Fibroblast of upper back skin (primary cell): ENCODE measurements around the gene GFM1.

ENCODE experiments used
- DNase-seq: peaks from one replicate; pipeline ENCODE4 v3.0.0-alpha.2; 2013

GFM1 gene

GRCh38 chr3:158644345-158644908 is at the start of gene GFM1:
TSS of gene GFM1 (plus strand) at chr3:158644527. CDS start at chr3:158644635, 108 bp downstream.
- DNase-seq, result peak; percentile 95

GRCh38 chr3:158600787-158601186 is 43.5 kb upstream of the GFM1 start:
- no peak for DNase-seq

- no peak for DNase-seq
These were observed 42.1 kb upstream of the GFM1 start for GRCh38 chr3:158602227-158602626.

- DNase-seq, result no peak
These were observed 26.1 kb upstream of the GFM1 start for GRCh38 chr3:158617982-158618875.

- no peak for DNase-seq
These were observed 18.4 kb upstream of the GFM1 start for GRCh38 chr3:158625881-158626280.

- no peak for DNase-seq
These were observed 12.3 kb upstream of the GFM1 start for GRCh38 chr3:158631981-158632380.

- DNase-seq, result no peak
These were observed 3.7 kb upstream of the GFM1 start for GRCh38 chr3:158640646-158641045.

GRCh38 chr3:158642005-158642404 is 2.3 kb upstream of the GFM1 start:
- no peak for DNase-seq

- DNase-seq, result no peak
These were observed 1.7 kb upstream of the GFM1 start for GRCh38 chr3:158642474-158643210.

- no peak for DNase-seq
These were observed 5.5 kb downstream of the GFM1 start for GRCh38 chr3:158649791-158650190.

GRCh38 chr3:158651192-158651591 is 6.9 kb downstream of the GFM1 start:
- DNase-seq, result no peak

- DNase-seq, result no peak
These were observed 8.1 kb downstream of the GFM1 start for GRCh38 chr3:158652463-158652862.

- DNase-seq, result no peak
These were observed 14.6 kb downstream of the GFM1 start for GRCh38 chr3:158658889-158659288.

- DNase-seq, result peak; percentile 74
These were observed 15.3 kb downstream of the GFM1 start for GRCh38 chr3:158659454-158660237.

- no peak for DNase-seq
These were observed 16.4 kb downstream of the GFM1 start for GRCh38 chr3:158660711-158661110.

GRCh38 chr3:158663246-158663645 is 18.9 kb downstream of the GFM1 start:
- DNase-seq, result no peak

- DNase-seq, result no peak
These were observed 19.5 kb downstream of the GFM1 start for GRCh38 chr3:158663832-158664231.

- DNase-seq, result no peak
These were observed 22.1 kb downstream of the GFM1 start for GRCh38 chr3:158666416-158666815.

- peak; percentile 24 for DNase-seq
These were observed 24.2 kb downstream of the GFM1 start for GRCh38 chr3:158668506-158668905.

GRCh38 chr3:158671821-158672214 is 27.5 kb downstream of the GFM1 start:
- DNase-seq, result no peak

GRCh38 chr3:158672215-158673176 is 28.2 kb downstream of the GFM1 start, which contains the start of gene LXN:
TSS of gene LXN (minus strand) at chr3:158672648. CDS start at chr3:158672478, 170 bp downstream.
- peak; percentile 83 for DNase-seq

- no peak for DNase-seq
These were observed 34.4 kb downstream of the GFM1 start for GRCh38 chr3:158678687-158679086.
